Memory B cell (primary cell): ENCODE results near the gene SNED1.

Experiments used
- ATAC-seq: fragments of 150-1000 bp; cut with Tn5 transposase; 2 replicates; pipeline ENCODE4 v1.10.0; 2021; ENCODE audit warnings: low read depth, mild to moderate bottlenecking, moderate library complexity
- DNase-seq, 2 donors: peaks; one replicate each; pipeline ENCODE4 v3.0.0; 2022; ENCODE audit warnings: low spot score in 2 of 2
- H3K27ac Mint-ChIP-seq: one replicate; pipeline ENCODE4 v1.8.0; 2022; ENCODE audit warnings: mild to moderate bottlenecking, moderate library complexity, mixed read lengths
- H3K27me3 Mint-ChIP-seq: one replicate; pipeline ENCODE4 v1.8.0; 2022; ENCODE audit warnings: mixed read lengths
- H3K36me3 Mint-ChIP-seq: one replicate; pipeline ENCODE4 v1.8.0; 2022; ENCODE audit warnings: mild to moderate bottlenecking, mixed read lengths
- H3K4me1 Mint-ChIP-seq: one replicate; pipeline ENCODE4 v1.8.0; 2022; ENCODE audit warnings: mixed read lengths
- H3K4me3 Mint-ChIP-seq: one replicate; pipeline ENCODE4 v1.8.0; 2022; ENCODE audit warnings: mild to moderate bottlenecking, moderate library complexity, mixed read lengths
- H3K9me3 Mint-ChIP-seq: one replicate; pipeline ENCODE4 v1.8.0; 2022; ENCODE audit warnings: mixed read lengths

Gene SNED1

GRCh38 chr2:240997856-240998705 lies at the start of gene SNED1:
TSS of gene SNED1 (plus strand) at chr2:240998618. CDS start at chr2:240998838, 220 bp downstream.
- ATAC-seq (peak; percentile 84), DNase-seq (peak; percentile 38 to 58)
- Mint-ChIP-seq H3K36me3 (peaks cover 1% of the 10 kb centered on the region), H3K27me3 (peaks cover 20% of the 10 kb centered on the region), H3K27ac (no peak within 1 kb of the TSS), H3K4me1 (peaks cover 6% of the 10 kb centered on the region), H3K4me3 (peak within 1 kb of the TSS; percentile 59), H3K9me3 (no peaks in the 10 kb centered on the region)

GRCh38 chr2:240948905-240949790 lies 49.3 kb upstream of the SNED1 start:
- ATAC-seq (no peak), DNase-seq (no peak)
- Mint-ChIP-seq H3K27ac (no peak overlapping the region), H3K4me3 (no peak overlapping the region), H3K27me3 (peaks cover 3% of the 10 kb centered on the region), H3K9me3 (no peaks in the 10 kb centered on the region), H3K36me3 (no peaks in the 10 kb centered on the region), H3K4me1 (no peaks in the 10 kb centered on the region)

- no peaks in the 10 kb centered on the region for H3K36me3 Mint-ChIP-seq
- H3K9me3 Mint-ChIP-seq = no peaks in the 10 kb centered on the region
- no peaks in the 10 kb centered on the region for H3K4me1 Mint-ChIP-seq
- peaks cover 2% of the 10 kb centered on the region for H3K27me3 Mint-ChIP-seq
- no peak overlapping the region for H3K27ac Mint-ChIP-seq
- ATAC-seq (no peak), DNase-seq (no peak)
- no peak overlapping the region for H3K4me3 Mint-ChIP-seq
Observed at GRCh38 chr2:240949791-240950705, 48.4 kb upstream of the SNED1 start.

GRCh38 chr2:240951045-240951594 lies 47.3 kb upstream of the SNED1 start:
- no peak for DNase-seq
- Mint-ChIP-seq H3K4me1 (no peaks in the 10 kb centered on the region), H3K4me3 (no peak overlapping the region)

GRCh38 chr2:240952496-240953246 lies 45.7 kb upstream of the SNED1 start:
- H3K9me3 Mint-ChIP-seq = no peaks in the 10 kb centered on the region
- no peak overlapping the region for H3K4me3 Mint-ChIP-seq
- H3K4me1 Mint-ChIP-seq = no peaks in the 10 kb centered on the region
- H3K27ac Mint-ChIP-seq = no peak overlapping the region
- no peak for ATAC-seq
- no peak for DNase-seq
- no peaks in the 10 kb centered on the region for H3K36me3 Mint-ChIP-seq
- H3K27me3 Mint-ChIP-seq = peaks cover 11% of the 10 kb centered on the region

More at GRCh38 chr2:240951045-240951594, 47.3 kb upstream of the SNED1 start:
- Mint-ChIP-seq H3K36me3 (no peaks in the 10 kb centered on the region), H3K27me3 (peaks cover 7% of the 10 kb centered on the region), H3K9me3 (no peaks in the 10 kb centered on the region), H3K27ac (no peak overlapping the region)
- no peak for ATAC-seq

GRCh38 chr2:240953426-240954410 lies 44.7 kb upstream of the SNED1 start:
- Mint-ChIP-seq H3K4me1 (no peaks in the 10 kb centered on the region), H3K27me3 (peaks cover 9% of the 10 kb centered on the region), H3K9me3 (no peaks in the 10 kb centered on the region), H3K36me3 (no peaks in the 10 kb centered on the region), H3K4me3 (no peak overlapping the region), H3K27ac (no peak overlapping the region)
- no peak for DNase-seq
- ATAC-seq = no peak

- peaks cover 14% of the 10 kb centered on the region for H3K27me3 Mint-ChIP-seq
- H3K36me3 Mint-ChIP-seq = no peaks in the 10 kb centered on the region
- no peak overlapping the region for H3K4me3 Mint-ChIP-seq
- no peaks in the 10 kb centered on the region for H3K9me3 Mint-ChIP-seq
- no peak overlapping the region for H3K27ac Mint-ChIP-seq
- ATAC-seq (no peak), DNase-seq (no peak)
- H3K4me1 Mint-ChIP-seq = no peaks in the 10 kb centered on the region
Observed at GRCh38 chr2:240954436-240955305, 43.7 kb upstream of the SNED1 start.

GRCh38 chr2:240955306-240956170 lies 42.9 kb upstream of the SNED1 start:
- H3K9me3 Mint-ChIP-seq = no peaks in the 10 kb centered on the region
- H3K36me3 Mint-ChIP-seq = no peaks in the 10 kb centered on the region
- ATAC-seq (no peak), DNase-seq (no peak)
- peaks cover 18% of the 10 kb centered on the region for H3K27me3 Mint-ChIP-seq
- H3K4me3 Mint-ChIP-seq = no peak overlapping the region
- H3K4me1 Mint-ChIP-seq = no peaks in the 10 kb centered on the region
- no peak overlapping the region for H3K27ac Mint-ChIP-seq

GRCh38 chr2:240956171-240956934 lies 42.1 kb upstream of the SNED1 start:
- ATAC-seq (no peak), DNase-seq (no peak)
- no peaks in the 10 kb centered on the region for H3K9me3 Mint-ChIP-seq
- H3K4me3 Mint-ChIP-seq = no peak overlapping the region
- no peaks in the 10 kb centered on the region for H3K36me3 Mint-ChIP-seq
- no peak overlapping the region for H3K27ac Mint-ChIP-seq
- no peaks in the 10 kb centered on the region for H3K4me1 Mint-ChIP-seq
- peaks cover 18% of the 10 kb centered on the region for H3K27me3 Mint-ChIP-seq

- Mint-ChIP-seq H3K4me1 (no peaks in the 10 kb centered on the region), H3K36me3 (no peaks in the 10 kb centered on the region), H3K9me3 (no peaks in the 10 kb centered on the region), H3K27me3 (peaks cover 18% of the 10 kb centered on the region), H3K27ac (no peak overlapping the region), H3K4me3 (no peak overlapping the region)
- DNase-seq (no peak), ATAC-seq (no peak)
Observed at GRCh38 chr2:240956935-240957655, 41.3 kb upstream of the SNED1 start.
